A673 (cell line): ENCODE results near the gene TREML4. TPM values are rescaled to one million over a fixed set of nuclear protein-coding genes. Genes with fewer than 3 reads are reported as not detected.

Experiments
- BruUV-seq: library from RNA; stranded (reverse); fragments of 400-500 nt; replicated peaks from 2 replicates; lab custom pipeline; 2021; lab: Mats Ljungman, UMichigan
- CTCF ChIA-PET: fragments of 300-600 bp; sonication (Branson Sonifier 250); formaldehyde crosslinking; loops from one replicate; lab custom pipeline; 2022; ENCODE audit warnings: antibody characterized with exemption; lab: Charles Lee
- POLR2A ChIA-PET: fragments of 300-600 bp; sonication (Branson Sonifier 250); formaldehyde crosslinking; loops from one replicate; lab custom pipeline; 2022; ENCODE audit warnings: antibody characterized with exemption; ENCODE audit not compliant: low non-redundant PET; lab: Charles Lee
- DNase-seq: peaks from one replicate; pipeline ENCODE4 v3.0.0-alpha.2; 2015; ENCODE audit warnings: low spot score
- H3K27ac ChIP-seq: fragments of 200-600 bp; sonication (generic); 2 replicates; pipeline ENCODE4 v1.5.1; 2016; ENCODE audit warnings: mixed run types, low read depth, mild to moderate bottlenecking, mixed read lengths, antibody characterized with exemption, low read length; ENCODE audit not compliant: poor library complexity, severe bottlenecking
- H3K27me3 ChIP-seq: fragments of 200-600 bp; sonication (generic); replicated peaks from 2 replicates; pipeline ENCODE4 v1.6.1; 2017; ENCODE audit warnings: mixed run types, low read depth, mild to moderate bottlenecking, mixed read lengths, antibody characterized with exemption, low read length; ENCODE audit not compliant: insufficient read depth, poor library complexity
- H3K36me3 ChIP-seq: fragments of 200-600 bp; sonication (generic); 2 replicates; pipeline ENCODE4 v1.6.1; 2016; ENCODE audit warnings: mixed run types, mild to moderate bottlenecking, mixed read lengths, antibody characterized with exemption, low read length; ENCODE audit not compliant: insufficient read depth, poor library complexity, severe bottlenecking
- H3K4me1 ChIP-seq: fragments of 200-600 bp; sonication (generic); 2 replicates; pipeline ENCODE4 v1.6.1; 2017; ENCODE audit warnings: mixed run types, mild to moderate bottlenecking, mixed read lengths, antibody characterized with exemption, low read length; ENCODE audit not compliant: insufficient read depth, poor library complexity, severe bottlenecking
- H3K4me3 ChIP-seq: fragments of 200-600 bp; sonication (generic); 2 replicates; pipeline ENCODE4 v1.5.1; 2016; ENCODE audit warnings: low read depth, mixed run types, mild to moderate bottlenecking, mixed read lengths, low read length; ENCODE audit not compliant: poor library complexity, severe bottlenecking
- H3K9me3 ChIP-seq: fragments of 200-600 bp; sonication (generic); 2 replicates; pipeline ENCODE4 v1.6.1; 2016; ENCODE audit warnings: mixed run types, low read depth, mild to moderate bottlenecking, mixed read lengths, antibody characterized with exemption, low read length; ENCODE audit not compliant: poor library complexity, severe bottlenecking
- EZH2 ChIP-seq: fragments of 200-600 bp; sonication (generic); IDR thresholded peaks from 2 replicates; pipeline ENCODE4 v1.6.1; 2017; ENCODE audit warnings: borderline replicate concordance, low read depth, mild to moderate bottlenecking, mixed read lengths, antibody characterized with exemption, low read length; ENCODE audit not compliant: poor library complexity, severe bottlenecking
- intact Hi-C: fragments of 100-400 bp; cut with micrococcal nuclease; formaldehyde crosslinking; loops from one replicate; pipeline ENCODE4 v1.10.0; 2022; ENCODE audit not compliant: unreplicated experiment
- total RNA-seq: library from RNA; stranded (reverse); gene quantifications from 2 replicates; pipeline ENCODE4 v1.2.3, GENCODE V29; 2021
- TF ChIP-seq, protein P1 (sequence below): fragments of 300-800, 200-600 bp; sonication (generic); conservative IDR thresholded peaks from 2 replicates; pipeline ENCODE4 v1.5.1; 2017; ENCODE audit warnings: low read depth, mild to moderate bottlenecking, antibody characterized with exemption, low read length, moderate library complexity, mixed read lengths

TREML4 gene
- total RNA-seq, 1 experiment from 2014 or later: not detected

DNA sequence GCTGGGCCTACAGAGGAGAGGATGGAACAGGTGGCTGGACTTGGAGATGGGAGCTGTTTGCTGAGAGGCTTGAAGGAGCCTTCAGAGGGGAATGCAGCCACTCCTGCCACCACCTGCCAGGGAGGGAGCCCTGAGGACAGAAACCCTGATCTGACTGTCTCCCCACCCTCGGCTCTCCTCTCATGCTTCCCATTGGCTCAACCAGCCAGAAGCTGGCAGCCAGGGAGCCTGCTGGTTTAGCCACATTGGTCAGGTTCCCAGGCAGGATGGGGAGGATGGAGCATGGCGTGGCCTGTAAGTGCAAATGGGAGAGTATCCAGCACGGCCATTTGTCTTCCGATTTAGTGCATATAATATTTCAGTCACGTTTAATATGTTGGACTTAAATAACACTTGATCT, 45.6 kb downstream of the TREML4 start:
- no TSS peak for BruUV-seq
- H3K27ac ChIP-seq: no peak overlapping the region
- H3K27me3 ChIP-seq: no peaks in the 10 kb centered on the region
- no peaks in the 10 kb centered on the region for H3K9me3 ChIP-seq
- POLR2A ChIA-PET: no interaction called here
- CTCF ChIA-PET: interaction anchor here (0.6 kb wide), 1 partner anchor 38 kb away, joined by 7 read pairs; no protein-coding TSS in a partner anchor
- no peak overlapping the region for H3K4me3 ChIP-seq
- intact Hi-C loops: no loop called here
- no peaks in the 10 kb centered on the region for H3K36me3 ChIP-seq
- TF ChIP-seq EZH2: no peak
- TF ChIP-seq, protein P1, sequence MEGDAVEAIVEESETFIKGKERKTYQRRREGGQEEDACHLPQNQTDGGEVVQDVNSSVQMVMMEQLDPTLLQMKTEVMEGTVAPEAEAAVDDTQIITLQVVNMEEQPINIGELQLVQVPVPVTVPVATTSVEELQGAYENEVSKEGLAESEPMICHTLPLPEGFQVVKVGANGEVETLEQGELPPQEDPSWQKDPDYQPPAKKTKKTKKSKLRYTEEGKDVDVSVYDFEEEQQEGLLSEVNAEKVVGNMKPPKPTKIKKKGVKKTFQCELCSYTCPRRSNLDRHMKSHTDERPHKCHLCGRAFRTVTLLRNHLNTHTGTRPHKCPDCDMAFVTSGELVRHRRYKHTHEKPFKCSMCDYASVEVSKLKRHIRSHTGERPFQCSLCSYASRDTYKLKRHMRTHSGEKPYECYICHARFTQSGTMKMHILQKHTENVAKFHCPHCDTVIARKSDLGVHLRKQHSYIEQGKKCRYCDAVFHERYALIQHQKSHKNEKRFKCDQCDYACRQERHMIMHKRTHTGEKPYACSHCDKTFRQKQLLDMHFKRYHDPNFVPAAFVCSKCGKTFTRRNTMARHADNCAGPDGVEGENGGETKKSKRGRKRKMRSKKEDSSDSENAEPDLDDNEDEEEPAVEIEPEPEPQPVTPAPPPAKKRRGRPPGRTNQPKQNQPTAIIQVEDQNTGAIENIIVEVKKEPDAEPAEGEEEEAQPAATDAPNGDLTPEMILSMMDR: no peak
- no peak for DNase-seq
- H3K4me1 ChIP-seq: peaks cover 7% of the 10 kb centered on the region

DNA sequence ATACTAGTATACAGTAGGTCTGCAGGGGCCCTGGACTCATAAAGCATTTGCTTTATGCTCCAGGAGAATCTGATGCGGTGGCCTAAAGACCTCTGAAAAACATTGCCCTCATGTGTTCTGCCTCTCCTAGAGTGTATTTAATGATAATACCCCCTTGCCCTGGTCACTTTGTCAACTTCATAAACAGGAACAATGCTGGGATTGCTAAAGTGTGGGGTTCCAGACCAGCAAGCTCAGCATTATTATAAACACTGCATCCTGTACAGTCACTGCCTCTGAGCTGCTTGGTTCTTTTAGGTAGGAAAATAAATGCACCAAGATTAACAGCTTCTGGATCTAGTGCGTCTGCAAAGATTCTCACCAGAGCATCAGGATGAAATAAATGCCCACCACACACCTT, 46.1 kb downstream of the TREML4 start:
- DNase-seq: no peak
- Histone ChIP-seq H3K36me3 (no peaks in the 10 kb centered on the region), H3K27me3 (no peaks in the 10 kb centered on the region), H3K4me1 (peaks cover 1% of the 10 kb centered on the region), H3K9me3 (no peaks in the 10 kb centered on the region), H3K4me3 (no peak overlapping the region), H3K27ac (no peak overlapping the region)
- no peak for TF ChIP-seq EZH2
- TF ChIP-seq, protein P1: no peak
- no TSS peak for BruUV-seq
- intact Hi-C loops: no loop called here
- ChIA-PET CTCF (interaction anchor here (0.6 kb wide), 1 partner anchor 38 kb away, joined by 7 read pairs; no protein-coding TSS in a partner anchor), POLR2A (no interaction called here)

DNA sequence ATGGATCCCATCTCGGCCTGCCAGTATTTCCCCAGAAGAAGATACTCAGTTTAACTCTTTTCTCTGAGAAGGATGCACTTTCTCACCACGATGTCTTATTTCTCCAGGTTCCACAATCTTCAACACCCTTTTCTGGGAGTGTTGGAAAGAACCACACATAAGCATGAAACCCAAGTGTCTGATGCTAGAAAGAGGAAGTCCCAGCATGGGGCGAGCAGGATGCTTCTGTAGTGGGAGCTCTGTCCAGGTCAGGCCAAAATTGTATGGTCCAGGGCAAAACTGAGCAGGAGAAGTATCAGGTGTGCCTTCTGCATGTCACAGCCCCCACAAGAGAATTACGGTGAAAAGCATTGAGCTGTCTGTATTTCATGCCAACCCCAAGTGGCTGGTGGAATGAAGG, 47.3 kb downstream of the TREML4 start:
- H3K4me1 ChIP-seq: no peaks in the 10 kb centered on the region
- ChIA-PET CTCF (no interaction called here), POLR2A (no interaction called here)
- TF ChIP-seq EZH2: no peak
- TF ChIP-seq, protein P1: no peak
- no peaks in the 10 kb centered on the region for H3K27me3 ChIP-seq
- no peak for DNase-seq
- no peaks in the 10 kb centered on the region for H3K9me3 ChIP-seq
- intact Hi-C loops: no loop called here
- BruUV-seq: no TSS peak
- no peak overlapping the region for H3K27ac ChIP-seq
- no peak overlapping the region for H3K4me3 ChIP-seq
- no peaks in the 10 kb centered on the region for H3K36me3 ChIP-seq
